Activated effector memory CD4-positive, alpha-beta T cell treated with Interleukin-2 at 50 U/mL for 16 hours (primary cell): ENCODE data around the gene JPT2.

ENCODE experiments used
- DNase-seq: peaks from one replicate; pipeline ENCODE4 v3.0.0-alpha.2; 2020

The JPT2 gene, protein sequence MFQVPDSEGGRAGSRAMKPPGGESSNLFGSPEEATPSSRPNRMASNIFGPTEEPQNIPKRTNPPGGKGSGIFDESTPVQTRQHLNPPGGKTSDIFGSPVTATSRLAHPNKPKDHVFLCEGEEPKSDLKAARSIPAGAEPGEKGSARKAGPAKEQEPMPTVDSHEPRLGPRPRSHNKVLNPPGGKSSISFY

DNA sequence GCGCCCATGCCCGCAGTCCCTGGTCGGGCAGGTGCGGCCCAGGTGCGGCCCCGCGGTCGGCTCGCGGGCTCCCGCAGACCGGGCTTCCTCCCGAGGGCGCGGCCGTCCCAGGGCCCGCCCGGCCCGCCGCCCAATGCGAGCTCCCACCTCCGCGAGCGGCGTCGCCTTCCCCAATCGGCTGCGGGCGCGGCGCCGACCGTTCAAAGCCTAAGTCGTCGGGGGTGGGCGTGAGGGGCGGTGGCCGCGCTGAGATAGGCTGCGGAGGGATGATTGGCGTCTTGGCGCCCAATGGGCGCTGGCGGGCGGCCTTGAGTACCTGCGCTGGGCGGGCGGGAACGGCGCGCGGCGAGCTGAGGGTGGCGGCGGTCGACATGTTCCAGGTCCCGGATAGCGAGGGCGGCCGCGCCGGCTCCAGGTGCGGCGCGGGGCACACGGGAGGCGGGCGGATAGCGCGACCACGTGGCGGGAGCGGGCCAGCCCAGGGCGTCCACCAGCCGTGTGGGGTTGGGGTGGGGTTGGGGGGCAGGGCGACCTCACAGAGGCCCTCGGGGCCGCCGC, at the start of gene JPT2:
Gene JPT2 (plus strand): TSS at position 338 of the 558 bp plus-strand sequence. CDS start 34 bp downstream, at position 372.
- peak; percentile 93 for DNase-seq

DNA sequence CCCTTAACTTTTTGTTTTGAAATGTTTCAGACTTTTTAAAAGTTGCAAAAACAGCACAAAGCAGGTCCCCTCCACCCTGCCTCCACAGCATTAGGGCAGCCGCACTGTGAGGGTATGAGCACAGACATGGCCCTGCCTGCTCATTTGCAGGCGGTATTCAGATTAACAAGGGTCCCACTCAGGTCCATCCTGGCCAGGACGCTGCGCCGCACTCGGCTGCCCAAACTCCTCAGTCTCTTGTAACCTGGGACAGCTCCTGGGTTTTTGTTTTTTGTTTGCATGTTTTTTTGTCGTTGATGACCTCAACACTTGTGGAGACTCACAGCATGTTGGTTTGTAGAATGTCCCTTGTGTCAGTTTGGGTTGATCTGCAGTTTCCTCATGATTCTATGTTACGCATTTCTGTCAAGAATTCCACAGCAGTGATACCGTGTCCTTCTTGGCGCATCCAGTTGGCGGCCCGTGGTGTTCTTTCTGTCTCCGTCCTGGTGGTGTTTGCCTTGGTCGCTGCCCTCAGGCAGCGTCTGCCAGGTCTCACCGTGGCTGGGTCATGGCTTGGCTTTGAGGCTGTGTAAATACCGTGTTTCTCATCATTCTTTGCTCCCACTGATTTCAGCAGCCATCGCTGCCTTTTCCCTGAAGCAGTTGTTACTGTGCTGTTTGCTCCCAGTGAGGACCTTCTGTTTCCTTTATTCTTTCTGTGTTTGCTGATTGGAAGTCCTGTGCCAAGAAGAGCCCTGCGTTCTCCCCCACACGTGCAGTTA, 47.4 kb upstream of the JPT2 start:
- no peak for DNase-seq

DNA sequence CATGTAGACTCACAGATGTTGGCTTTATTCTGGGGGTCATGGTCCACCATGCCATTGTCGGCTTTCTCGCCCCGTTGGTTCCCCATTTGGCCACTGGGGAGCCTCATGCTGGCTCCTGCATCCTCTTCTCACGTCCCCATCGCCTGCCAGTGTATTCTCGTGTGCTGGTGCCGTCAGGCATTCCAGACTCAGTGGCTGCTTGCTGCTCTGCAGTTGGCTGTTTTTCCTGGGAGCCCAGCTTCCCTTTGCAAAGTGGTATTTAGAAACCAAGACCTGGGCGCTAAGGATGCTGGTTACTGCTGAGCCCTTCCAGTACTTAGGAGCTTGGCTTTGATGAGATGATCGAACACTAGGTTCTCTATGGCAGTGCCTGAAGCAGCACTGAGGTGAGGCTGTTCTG, 46.8 kb upstream of the JPT2 start:
- no peak for DNase-seq

DNA sequence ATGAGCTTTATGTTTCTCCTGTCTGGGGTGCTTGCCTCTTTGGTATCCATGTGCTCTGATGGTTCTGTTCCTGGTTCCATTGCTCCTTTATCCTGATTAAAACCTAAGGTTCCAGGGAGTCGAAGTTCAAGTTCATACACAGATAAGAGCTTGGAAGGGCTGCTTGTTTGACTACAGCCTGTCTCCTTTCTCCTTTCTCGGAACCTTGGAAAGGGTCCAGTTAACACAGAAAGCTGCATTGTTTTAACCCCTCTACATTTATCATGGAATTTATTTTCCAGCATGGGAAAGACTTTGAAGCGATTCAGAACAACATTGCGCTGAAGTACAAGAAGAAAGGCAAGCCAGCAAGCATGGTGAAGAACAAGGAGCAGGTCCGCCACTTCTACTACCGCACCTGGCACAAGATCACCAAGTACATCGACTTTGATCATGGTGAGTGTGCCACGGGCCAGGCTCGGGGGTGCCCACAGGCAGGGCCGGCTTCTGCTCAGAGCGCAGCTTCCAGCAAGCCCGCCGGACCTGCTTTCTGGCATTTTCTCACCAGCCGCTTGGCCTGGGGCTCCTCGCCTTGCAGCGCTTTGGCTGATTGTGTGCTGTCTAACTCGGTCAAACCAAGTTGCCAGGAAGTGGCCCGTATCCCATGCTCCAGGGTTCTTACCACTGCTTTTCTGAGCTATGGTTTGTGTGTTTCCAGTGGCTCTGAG, 46.0 kb upstream of the JPT2 start:
- DNase-seq, result no peak

DNA sequence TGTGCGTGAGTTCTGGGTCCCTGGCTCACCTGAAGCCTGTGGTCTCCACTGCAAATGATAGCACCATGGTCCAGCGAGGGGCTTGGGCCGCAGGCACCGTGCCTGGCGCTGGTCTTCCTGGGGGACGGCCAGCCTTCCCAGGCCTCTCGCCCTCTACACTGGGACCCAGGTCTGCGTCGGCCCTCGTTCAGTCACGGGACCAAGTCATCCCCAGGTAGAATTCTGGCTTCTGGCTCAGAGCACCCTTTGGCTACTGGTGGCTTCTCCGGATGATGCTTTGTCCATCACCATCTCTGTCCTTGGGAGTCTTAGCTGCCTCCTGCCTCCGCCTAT, 45.5 kb upstream of the JPT2 start:
- no peak for DNase-seq

DNA sequence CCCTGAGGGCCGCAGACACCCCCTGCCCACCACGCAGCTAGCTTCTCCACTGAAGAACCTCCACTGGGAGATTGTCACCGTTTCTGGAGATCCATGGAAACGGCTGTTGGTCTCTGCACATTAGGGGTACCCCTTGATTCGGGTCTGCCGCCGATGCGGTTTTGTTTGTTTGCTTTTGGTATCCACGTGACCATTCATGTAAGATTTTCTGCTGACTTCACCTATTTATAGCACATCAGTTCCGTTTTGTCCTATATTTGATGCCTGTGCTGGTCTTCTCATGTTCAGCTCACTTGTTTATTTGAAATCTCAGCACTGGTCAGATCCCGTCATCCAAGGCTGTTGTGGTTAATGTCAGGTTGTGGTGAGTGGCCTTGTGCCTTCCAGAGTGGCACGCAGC, 44.8 kb upstream of the JPT2 start:
- DNase-seq, result no peak

DNA sequence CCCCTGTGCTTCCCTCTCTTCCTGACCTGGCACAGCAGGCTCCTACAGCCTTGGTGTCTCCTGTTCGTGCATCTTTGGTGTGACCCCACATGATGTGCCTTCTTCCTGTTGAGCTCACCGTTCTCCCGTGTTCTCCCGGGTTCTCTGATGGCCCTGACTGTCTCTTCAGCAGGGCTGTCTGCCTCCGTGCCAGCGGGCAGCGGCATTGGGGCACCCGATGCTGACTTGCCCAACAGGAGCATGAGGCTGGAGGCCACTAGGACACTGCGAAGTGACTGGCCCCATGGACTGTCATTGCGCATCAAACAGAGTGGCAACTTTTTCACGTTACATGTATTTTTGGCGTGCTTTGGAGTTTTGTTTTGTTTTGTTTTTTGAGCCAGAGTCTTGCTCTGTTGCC, 43.5 kb upstream of the JPT2 start:
- no peak for DNase-seq

DNA sequence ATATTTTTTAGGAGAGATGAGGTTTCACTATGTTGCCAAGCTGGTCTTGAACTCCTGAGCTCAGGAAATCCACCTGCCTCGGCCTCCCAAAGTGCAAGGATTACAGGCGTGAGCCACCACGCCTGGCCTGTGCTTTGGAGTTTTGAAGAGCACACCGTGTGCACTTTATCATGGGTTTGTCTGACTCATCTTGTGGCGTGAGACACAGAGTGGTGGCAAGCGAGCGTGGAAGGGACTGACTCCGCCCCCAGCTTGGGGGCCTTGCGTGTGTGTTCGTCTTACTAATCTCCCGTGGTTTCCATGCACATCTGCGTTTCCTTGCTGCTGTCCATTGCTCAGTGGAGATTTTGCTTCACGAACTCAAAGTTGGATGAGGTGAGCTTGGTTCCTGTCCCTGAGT, 43.0 kb upstream of the JPT2 start:
- no peak for DNase-seq

DNA sequence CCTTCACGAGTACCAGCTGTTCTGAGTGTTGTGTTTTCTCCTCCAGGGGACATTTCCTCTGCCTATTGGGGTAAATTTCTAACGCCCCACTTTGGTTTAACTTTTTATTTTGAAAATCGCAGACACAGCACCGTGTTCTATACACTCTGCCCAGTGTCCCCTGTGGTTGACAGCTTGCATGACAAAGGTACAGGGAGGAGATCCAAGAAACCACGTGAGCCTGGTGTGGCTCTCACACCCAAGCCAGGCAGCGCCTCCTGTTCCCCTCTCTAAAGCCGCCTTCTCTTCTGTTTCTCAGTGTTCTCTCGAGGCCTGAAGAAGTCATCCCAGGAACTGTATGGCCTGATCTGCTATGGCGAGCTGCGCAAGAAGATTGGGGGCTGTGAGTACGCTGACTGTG, 40.6 kb upstream of the JPT2 start:
- DNase-seq, result no peak

DNA sequence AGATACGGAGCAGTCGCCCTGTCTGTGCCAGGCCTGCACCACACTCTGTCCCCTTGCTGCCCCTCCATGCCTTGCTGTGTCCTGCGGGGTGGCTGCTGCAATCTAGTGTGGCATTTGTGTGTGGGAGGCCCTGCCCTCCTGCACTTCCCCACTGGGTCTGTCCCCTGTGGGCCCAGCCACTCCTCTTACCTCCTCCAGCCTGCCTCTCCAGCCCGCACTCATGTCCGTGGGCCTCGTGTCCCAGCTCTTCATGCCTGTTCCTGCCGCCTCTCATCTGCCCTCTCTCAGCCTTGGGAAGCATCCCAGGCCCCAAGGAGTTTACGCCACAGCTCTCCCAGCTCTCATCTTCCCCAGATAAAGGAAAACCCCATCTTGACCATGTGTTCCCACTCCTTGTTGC, 39.3 kb upstream of the JPT2 start:
- DNase-seq, result no peak

DNA sequence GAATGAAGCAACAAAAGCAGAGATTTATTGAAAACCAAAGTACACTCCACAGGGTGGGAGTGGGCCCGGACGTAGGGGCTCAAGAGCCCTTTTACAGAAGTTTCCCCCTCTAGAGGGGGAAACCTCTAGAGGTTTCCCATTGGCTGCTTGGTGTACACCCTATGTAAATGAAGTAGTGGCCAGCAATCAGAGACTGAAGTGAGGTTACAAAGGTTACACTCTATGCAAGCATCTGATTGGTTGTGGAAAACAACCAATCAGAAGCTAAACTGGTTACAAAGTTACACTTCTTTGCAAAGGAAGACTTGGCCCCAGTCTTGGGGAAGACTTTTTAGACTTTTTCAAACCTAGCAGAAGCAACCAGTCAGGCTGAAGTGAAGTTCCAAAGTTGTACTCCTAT, 38.8 kb upstream of the JPT2 start:
- DNase-seq, result no peak

DNA sequence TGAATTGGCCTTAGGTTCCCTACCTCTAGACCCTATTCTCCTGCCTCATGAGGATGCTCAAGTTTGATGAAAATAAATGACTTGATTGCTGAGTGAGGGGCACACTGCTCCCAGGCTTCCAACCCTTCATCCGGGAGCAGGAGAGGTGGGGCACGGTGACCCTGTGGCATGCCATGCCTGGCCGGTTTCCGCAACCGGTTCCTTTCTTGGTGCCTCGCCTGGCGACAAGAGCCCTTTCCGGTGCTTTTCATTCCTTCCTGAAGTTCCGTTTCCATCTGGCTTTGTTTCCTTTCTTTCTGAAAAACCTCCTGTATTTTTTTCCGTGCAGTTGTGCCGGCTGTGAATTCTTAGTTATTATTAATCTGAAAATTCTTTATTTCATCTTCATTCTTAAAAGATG, 38.2 kb upstream of the JPT2 start:
- DNase-seq, result no peak

DNA sequence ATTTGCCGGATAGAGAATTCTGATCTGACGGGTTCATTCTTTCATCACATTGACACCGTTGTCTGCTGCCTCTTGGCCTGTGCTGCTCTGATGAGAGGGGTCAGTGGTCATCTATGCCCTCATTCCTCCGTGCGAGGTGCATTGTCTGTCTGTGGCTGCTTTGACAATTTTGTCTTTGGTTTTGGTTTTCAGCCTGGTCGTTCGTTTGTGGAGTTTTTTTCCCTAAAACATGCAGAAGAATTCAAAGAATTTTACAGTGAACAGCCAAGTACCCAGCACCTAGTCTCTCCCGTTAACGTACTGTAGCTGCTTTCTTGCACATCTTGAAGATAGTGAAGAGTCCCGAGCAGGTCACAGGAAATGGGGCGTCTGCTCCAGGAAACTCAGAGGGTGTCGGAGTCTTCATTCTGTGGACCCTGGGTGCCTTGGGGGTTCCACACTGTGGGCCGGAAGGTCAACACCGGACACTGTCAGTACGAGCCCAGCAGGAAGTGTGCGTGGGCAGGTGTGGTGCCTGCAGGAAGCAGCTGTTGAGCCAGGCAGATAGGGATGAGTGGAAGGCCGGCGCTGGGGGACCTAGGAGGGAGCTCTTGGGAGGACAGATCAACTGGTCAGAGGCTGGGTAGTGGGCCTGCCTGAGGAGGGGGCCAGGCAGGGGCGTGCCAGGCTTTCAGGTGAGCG, 37.7 kb upstream of the JPT2 start:
- DNase-seq, result no peak

DNA sequence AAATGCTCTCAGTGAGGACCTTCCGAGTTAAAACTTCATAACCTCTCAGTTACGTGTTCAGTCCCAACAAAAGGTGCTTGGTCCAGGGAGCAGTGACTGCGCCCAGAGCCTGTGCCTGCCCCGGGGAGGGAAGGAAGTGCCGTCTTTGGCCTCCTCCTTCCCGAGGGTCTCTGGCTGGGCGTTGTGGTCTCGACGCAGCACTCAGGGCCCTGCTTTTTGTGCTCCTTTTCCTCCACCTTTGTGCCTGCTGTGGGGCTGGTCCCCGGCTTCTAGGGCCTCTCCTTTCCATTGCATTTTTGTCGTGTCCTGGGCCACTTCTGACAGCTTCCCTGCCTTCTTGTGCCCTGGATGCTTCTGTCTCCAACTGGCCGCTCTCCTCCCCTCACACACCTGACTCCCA, 36.8 kb upstream of the JPT2 start:
- no peak for DNase-seq

DNA sequence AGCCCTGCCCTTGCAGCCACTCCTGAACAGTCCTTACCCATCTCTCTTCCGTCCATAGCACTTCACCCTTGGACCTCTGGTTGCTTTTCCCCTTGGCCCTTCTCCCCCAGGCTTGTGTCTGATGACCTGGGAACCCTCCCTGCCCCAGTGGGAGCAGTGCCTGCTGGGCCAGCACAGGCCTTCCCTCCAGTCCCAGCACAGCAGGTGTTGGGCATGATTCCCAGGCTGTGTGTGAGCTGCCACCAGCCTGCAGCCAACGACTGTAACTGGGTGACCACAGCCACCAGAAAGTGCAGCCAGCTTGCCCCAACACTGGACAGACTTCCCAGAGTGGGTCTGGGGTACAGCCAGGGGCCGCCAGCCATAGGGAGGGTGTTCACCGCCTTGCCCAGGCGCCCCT, 35.9 kb upstream of the JPT2 start:
- no peak for DNase-seq

DNA sequence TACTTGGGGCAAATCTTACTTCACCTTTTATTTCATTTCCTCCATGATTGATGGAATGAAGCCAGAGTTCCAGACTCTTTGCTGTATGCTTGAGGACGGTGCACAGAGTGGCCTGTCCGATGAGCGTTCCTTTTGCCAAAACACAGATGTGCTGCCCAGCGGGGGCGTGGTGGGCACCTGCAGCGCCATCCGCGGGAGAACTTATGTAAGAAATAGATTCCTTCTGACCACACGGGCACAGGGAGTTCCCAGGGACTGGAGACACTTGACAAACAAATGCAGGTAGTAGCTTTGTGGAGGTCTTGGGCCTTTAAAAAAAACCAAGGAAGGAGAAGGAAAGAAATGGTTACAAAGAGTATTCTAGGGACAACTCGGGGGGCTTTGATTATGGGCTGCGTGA, 35.3 kb upstream of the JPT2 start:
- no peak for DNase-seq

DNA sequence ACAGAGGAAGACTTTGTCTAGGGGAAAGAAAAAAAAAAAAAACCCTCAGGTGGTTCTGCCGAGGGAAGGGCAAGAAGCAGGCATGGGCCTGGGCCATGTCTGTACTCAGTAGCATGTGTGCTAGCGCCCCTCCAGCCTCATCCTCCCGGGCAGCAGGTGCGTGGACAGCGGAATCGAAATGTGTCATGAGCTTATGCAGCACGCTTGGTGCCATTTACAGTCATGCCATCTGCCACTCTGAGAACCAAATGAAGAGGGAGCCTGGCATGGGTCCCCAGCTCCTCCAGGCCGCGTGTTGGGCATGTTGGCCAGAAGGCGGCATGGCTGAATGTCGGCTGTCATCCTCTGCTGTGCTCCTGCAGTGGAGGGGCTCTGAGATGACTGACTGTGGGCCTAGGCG, 34.6 kb upstream of the JPT2 start:
- DNase-seq, result no peak

DNA sequence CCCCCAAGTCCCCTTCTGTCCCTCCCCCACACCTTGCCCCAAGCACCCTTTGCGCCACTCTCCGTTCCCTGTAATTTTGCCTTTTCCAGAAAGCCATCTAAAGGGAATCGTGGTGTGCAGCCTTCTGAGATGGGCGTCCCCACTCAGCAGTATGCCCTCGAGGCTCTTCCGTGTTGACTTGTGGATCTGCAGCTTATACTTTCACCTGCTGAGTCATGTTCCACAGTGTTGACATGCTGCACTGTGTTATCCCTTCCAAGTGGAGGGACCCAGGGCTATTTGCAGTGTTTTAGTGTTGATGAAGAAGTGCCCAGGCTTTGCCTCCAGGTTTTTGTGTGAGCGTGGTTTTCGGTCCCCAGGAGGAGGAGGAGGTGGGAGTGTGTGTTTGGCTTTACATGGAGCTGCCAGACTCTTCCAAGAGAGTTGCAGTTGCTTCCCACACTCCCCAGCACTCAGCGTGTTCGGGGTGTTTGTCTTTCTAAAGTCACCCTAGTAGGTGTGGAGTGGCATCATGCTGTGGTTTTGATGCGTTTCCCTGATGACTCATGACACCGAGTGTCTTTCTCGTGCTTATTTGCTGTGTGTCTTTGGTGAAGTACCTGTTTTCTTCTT, 32.1 kb upstream of the JPT2 start:
- peak; percentile 10 for DNase-seq

DNA sequence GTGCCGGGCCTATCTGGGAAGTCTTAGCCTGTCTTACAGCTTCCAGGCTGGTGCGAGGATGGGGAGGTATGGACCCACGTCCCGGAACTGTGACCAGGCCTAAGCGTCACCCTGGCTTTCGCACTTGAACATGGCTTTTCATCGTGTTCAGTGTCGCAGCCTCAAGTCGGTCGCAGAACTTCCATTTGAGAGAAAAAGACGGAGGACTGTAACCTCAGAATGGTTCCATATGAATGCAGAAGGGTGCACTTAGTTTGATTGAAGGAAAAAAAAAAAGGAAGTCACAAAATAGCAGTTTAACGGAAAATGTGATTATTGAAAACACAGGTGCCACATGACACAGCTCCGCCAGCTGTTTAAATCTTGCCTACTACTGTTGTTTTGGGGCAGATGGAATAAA, 30.2 kb upstream of the JPT2 start:
- no peak for DNase-seq

DNA sequence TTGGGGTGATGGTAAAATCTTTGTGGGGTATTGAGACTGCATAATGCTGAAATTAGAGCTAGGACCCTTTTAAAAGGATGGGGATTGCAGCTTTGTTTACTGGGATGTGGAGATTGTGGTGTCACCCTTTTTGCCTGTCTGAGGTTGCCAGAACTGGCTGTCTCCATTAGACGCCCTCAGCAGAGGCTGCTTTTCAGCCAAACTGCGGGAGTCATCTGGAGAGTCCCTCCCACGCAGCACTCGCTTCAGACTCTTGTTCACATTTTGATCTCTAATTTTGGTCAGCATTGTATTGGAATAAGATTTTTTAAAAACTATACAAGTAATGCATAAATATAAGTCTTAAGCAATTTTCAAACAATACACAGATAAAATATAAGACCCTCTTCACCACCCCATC, 27.9 kb upstream of the JPT2 start:
- no peak for DNase-seq

DNA sequence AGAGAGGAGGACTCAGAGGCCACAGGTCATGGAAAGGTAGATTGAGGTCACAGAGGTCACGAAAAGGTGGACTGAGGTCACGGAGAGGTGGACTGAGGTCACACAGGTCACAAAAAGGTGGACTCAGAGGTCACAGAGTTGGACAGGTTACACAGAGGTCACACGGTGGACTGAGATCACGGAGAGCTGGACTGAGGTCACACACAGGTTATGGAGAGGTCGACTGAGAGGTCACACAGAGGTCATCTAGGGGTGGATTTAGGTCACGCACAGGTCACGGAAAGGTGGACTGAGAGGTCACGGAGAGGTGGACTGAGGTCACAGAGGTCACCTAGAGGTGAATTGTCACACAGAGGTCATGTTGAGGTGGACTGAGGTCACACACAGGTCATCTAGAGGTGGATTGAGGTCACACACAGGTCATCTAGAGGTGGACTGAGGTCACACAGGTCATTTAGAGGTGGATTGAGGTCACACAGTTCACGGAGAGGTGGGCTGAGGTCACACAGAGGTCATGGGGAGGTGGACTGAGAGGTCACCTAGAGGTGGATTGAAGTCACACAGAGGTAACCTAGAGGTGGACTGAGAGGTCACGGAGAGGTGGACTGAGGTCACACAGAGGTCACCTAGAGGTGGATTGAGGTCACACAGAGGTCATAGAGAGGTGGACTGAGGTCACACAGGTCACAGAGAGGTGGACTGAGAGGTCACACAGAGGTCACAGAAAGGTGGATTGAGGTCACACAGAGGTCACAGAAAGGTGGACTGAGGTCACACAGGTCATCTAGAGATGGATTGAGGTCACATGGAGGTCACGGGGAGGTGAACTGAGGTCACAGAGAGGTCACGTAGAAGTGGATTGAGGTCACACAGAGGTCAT, 26.7 kb upstream of the JPT2 start:
- DNase-seq, result no peak

DNA sequence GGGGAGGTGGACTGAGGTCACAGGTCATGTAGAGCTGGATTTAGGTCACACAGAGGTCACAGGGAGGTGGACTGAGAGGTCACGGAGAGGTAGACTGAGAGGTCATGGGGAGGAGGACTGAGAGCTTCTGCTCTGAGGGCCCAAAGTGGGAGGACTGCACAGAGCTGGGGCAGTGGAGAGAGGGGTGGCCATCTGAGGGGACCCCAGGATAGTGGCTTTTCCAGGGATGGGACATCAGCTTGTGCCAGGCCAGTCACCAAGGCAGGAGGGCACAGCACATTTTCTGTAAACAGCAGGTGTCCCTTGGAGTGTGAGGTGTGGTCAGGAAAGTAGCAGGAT, 26.1 kb upstream of the JPT2 start:
- no peak for DNase-seq
